KOPT-K1 (cell line): ENCODE data around the gene SF1.

Experiments
- H3K27ac ChIP-seq: fragments of 200-600 bp; sonication (generic); 2 replicates; pipeline ENCODE4 v1.5.1; 2016; ENCODE audit warnings: antibody characterized with exemption, mild to moderate bottlenecking, low read depth, low read length; ENCODE audit not compliant: poor library complexity, severe bottlenecking
- H3K36me3 ChIP-seq: fragments of 200-600 bp; sonication (generic); 2 replicates; pipeline ENCODE4 v1.5.1; 2017; ENCODE audit warnings: antibody characterized with exemption, mild to moderate bottlenecking, low read length, moderate library complexity; ENCODE audit not compliant: insufficient read depth
- H3K9me3 ChIP-seq: fragments of 200-600 bp; sonication (generic); 2 replicates; pipeline ENCODE4 v1.5.1; 2017; ENCODE audit warnings: antibody characterized with exemption, low read length, mild to moderate bottlenecking; ENCODE audit not compliant: insufficient read depth, poor library complexity, severe bottlenecking

Gene SF1

GRCh38 chr11:64762674-64763525 lies 15.4 kb downstream of the SF1 start:
- no peaks in the 10 kb centered on the region for H3K9me3 ChIP-seq
- peaks cover 70% of the 10 kb centered on the region for H3K36me3 ChIP-seq
- peak overlapping the region; percentile 64 for H3K27ac ChIP-seq

- Histone ChIP-seq H3K27ac (peak overlapping the region; percentile 64), H3K36me3 (peaks cover 64% of the 10 kb centered on the region), H3K9me3 (no peaks in the 10 kb centered on the region)
Observed at GRCh38 chr11:64762277-64762673, 16.1 kb downstream of the SF1 start.

GRCh38 chr11:64760759-64761420 lies 17.5 kb downstream of the SF1 start:
- Histone ChIP-seq H3K36me3 (peaks cover 51% of the 10 kb centered on the region), H3K9me3 (no peaks in the 10 kb centered on the region), H3K27ac (peak overlapping the region; percentile 0)

- H3K36me3 ChIP-seq, result peaks cover 43% of the 10 kb centered on the region
- H3K9me3 ChIP-seq, result no peaks in the 10 kb centered on the region
- peak within 1 kb of the TSS; percentile 0 for H3K27ac ChIP-seq
Observed at GRCh38 chr11:64759722-64760719, 18.3 kb downstream of the SF1 start, which contains the start of gene PYGM. PYGM (minus strand) TSS chr11:64759974; CDS start chr11:64759898, 76 bp downstream.

GRCh38 chr11:64759131-64759721 lies 19.1 kb downstream of the SF1 start:
- H3K27ac ChIP-seq, result no peak overlapping the region
- H3K36me3 ChIP-seq, result peaks cover 37% of the 10 kb centered on the region
- no peaks in the 10 kb centered on the region for H3K9me3 ChIP-seq

- Histone ChIP-seq H3K27ac (no peak overlapping the region), H3K9me3 (no peaks in the 10 kb centered on the region), H3K36me3 (peaks cover 30% of the 10 kb centered on the region)
Observed at GRCh38 chr11:64758330-64759079, 19.8 kb downstream of the SF1 start.

GRCh38 chr11:64757549-64758329 lies 20.6 kb downstream of the SF1 start:
- no peaks in the 10 kb centered on the region for H3K9me3 ChIP-seq
- no peak overlapping the region for H3K27ac ChIP-seq
- peaks cover 23% of the 10 kb centered on the region for H3K36me3 ChIP-seq

GRCh38 chr11:64755681-64756361 lies 22.5 kb downstream of the SF1 start:
- H3K27ac ChIP-seq, result no peak overlapping the region
- H3K36me3 ChIP-seq, result peaks cover 15% of the 10 kb centered on the region; the same call in 1 of the 2 replicates
- H3K9me3 ChIP-seq, result no peaks in the 10 kb centered on the region

- no peak overlapping the region for H3K27ac ChIP-seq
- no peaks in the 10 kb centered on the region for H3K9me3 ChIP-seq
- H3K36me3 ChIP-seq, result peaks cover 10% of the 10 kb centered on the region; the same call in 1 of the 2 replicates
Observed at GRCh38 chr11:64754919-64755662, 23.3 kb downstream of the SF1 start.

- Histone ChIP-seq H3K9me3 (no peaks in the 10 kb centered on the region), H3K36me3 (peaks cover 10% of the 10 kb centered on the region; the same call in 1 of the 2 replicates), H3K27ac (no peak overlapping the region)
Observed at GRCh38 chr11:64754124-64754918, 24.0 kb downstream of the SF1 start.

- no peak overlapping the region for H3K27ac ChIP-seq
- H3K36me3 ChIP-seq, result peaks cover 10% of the 10 kb centered on the region; the same call in 1 of the 2 replicates
- H3K9me3 ChIP-seq, result no peaks in the 10 kb centered on the region
Observed at GRCh38 chr11:64753380-64754123, 24.8 kb downstream of the SF1 start.
